ENCODE results near the gene INO80.

- TF ChIP-seq CTCF (IDR thresholded peaks at IDR 0.05), result no peak
- TF ChIP-seq EP300 (IDR thresholded peaks at IDR 0.05), result no peak
- TF ChIP-seq POLR2A (IDR thresholded peaks at IDR 0.05; ENCODE audit: low read depth), result no peak
- TF ChIP-seq POLR2AphosphoS5 (IDR thresholded peaks at IDR 0.05), result no peak
Measured at GRCh38 chr15:40999190-40999589, 116.9 kb downstream of the INO80 start.

All from esophagus muscularis mucosa (tissue), 4 donors.